Measurements from ENCODE around the gene APAF1. TPM values are rescaled to one million over a fixed set of nuclear protein-coding genes. Genes with fewer than 3 reads are reported as not detected.

The APAF1 gene
- total and polyA plus RNA-seq, 9 of the 15 experiments (the other 6 are each of a cell fraction or from before 2014, with no cell fraction given) = 5.1 to 15.7 (median 9.9) TPM

GRCh38 chr12:98725476-98726247, 80.6 kb downstream of the APAF1 start:
- intact Hi-C loops (cut with micrococcal nuclease) (loop anchor here (2.0 to 5.0 kb wide), 2 partner anchors 213 to 272 kb away; no protein-coding TSS in a partner anchor), in situ Hi-C loops (cut with MboI) (no loop called here)
- ChIA-PET POLR2A (interaction anchor here (0.5 kb wide), 1 partner anchor 1418 kb away, joined by 3 read pairs; no protein-coding TSS in a partner anchor), CTCF (ENCODE audit: low intra/inter-chr PET ratio) (interaction anchor here (0.7 kb wide), 1 partner anchor 76 kb away, joined by 3 read pairs; no protein-coding TSS in a partner anchor)
- Histone ChIP-seq H3K9ac (ENCODE audit: insufficient read depth in 1 of 2, low read depth in 2 of 2, low read length in 2 of 2) (no peak overlapping the region), H3K36me3 (ENCODE audit: control insufficient read depth, insufficient read depth, low read length) (peaks cover 14% of the 10 kb centered on the region), H3K79me2 (ENCODE audit: control insufficient read depth, insufficient read depth, low read length) (no peaks in the 10 kb centered on the region), H2AFZ (ENCODE audit: low read depth, low read length) (no peak overlapping the region), H3K4me2 (ENCODE audit: insufficient read depth, low read length) (no peak overlapping the region), H3K9me1 (ENCODE audit: control insufficient read depth, insufficient read depth, low read length) (no peaks in the 10 kb centered on the region), H3K27me3 (ENCODE audit: control insufficient read depth in 2 of 2, insufficient read depth in 2 of 2, low read length in 2 of 2) (no peaks in the 10 kb centered on the region), H3K27ac (ENCODE audit: extremely low read depth, low read depth, low read length) (no peak overlapping the region), H3K4me1 (replicated peaks in 1 of 2; ENCODE audit: control insufficient read depth in 2 of 2, insufficient read depth in 2 of 2, low read length in 2 of 2) (0 out of 5 replicates have a peak, but pooled peaks cover 0 to 3% of the 10 kb centered on the region in 2 experiments), H4K20me1 (replicated peaks; ENCODE audit: control insufficient read depth, insufficient read depth, low read length) (no peaks in the 10 kb centered on the region), H3K9me3 (replicated peaks; ENCODE audit: control insufficient read depth, insufficient read depth, low read depth, low read length) (no peaks in the 10 kb centered on the region), H3K4me3 (no peak overlapping the region)
- ATAC-seq (peak; percentile 94), DNase-seq (ENCODE audit: extremely low read depth in 1 of 4, low spot score in 3 of 4) (peak in 3 of 4 experiments; percentile 20 to 54 (median 48)), FAIRE-seq (no peak)
- BruUV-seq (replicated peaks) = no TSS peak
- TF ChIP-seq CTCF (IDR thresholded peaks at IDR 0.05 in 2 of 3, conservative IDR thresholded peaks at IDR 0.05 in 1 of 3; ENCODE audit: insufficient read depth in 2 of 3, low read depth in 1 of 3, low read length in 3 of 3) = peak; percentile 46 to 61 (median 52); a peak in 5 of 6 replicates
- peak; percentile 37; the same call in 1 of the 2 replicates for TF ChIP-seq REST (IDR thresholded peaks at IDR 0.05; ENCODE audit: borderline replicate concordance)
- TF ChIP-seq REST (CRISPR knock-in tag; IDR thresholded peaks at IDR 0.05; ENCODE audit: low read depth) = no peak
- TF ChIP-seq SP1 (CRISPR knock-in tag; IDR thresholded peaks at IDR 0.05) = no peak
- TF ChIP-seq MAFG (tag; conservative IDR thresholded peaks at IDR 0.05) = 0 out of 2 replicates have a peak, but pooled peaks have one; percentile 4
- no peak for TF ChIP-seq FOXK1 (CRISPR knock-in tag; IDR thresholded peaks at IDR 0.05; ENCODE audit: borderline replicate concordance)
- TF ChIP-seq RAD21 (CRISPR knock-in tag; conservative IDR thresholded peaks at IDR 0.05 in 1 of 2, IDR thresholded peaks at IDR 0.05 in 1 of 2) = peak; percentile 43 to 67
- TF ChIP-seq DEAF1 (CRISPR knock-in tag; IDR thresholded peaks at IDR 0.05) = peak; percentile 31; the same call in 1 of the 2 replicates
- WGBS (ENCODE audit: insufficient coverage, low coverage, missing lambda C conversion rate) = 35% methylated on average over 5 of the region's 5 CpGs

Measured in K562 (cell line).